ENCODE results near the gene ZCCHC8. TPM values are rescaled to one million over a fixed set of nuclear protein-coding genes. Genes with fewer than 3 reads are reported as not detected.
"Not testable (repeated sequence)": the region's sequence is repeated elsewhere in the genome, so short reads cannot be mapped to it uniquely, and the experiment has no call there.

Gene ZCCHC8
- total RNA-seq, 1 experiment from 2014 or later = 40.1 TPM

DNA sequence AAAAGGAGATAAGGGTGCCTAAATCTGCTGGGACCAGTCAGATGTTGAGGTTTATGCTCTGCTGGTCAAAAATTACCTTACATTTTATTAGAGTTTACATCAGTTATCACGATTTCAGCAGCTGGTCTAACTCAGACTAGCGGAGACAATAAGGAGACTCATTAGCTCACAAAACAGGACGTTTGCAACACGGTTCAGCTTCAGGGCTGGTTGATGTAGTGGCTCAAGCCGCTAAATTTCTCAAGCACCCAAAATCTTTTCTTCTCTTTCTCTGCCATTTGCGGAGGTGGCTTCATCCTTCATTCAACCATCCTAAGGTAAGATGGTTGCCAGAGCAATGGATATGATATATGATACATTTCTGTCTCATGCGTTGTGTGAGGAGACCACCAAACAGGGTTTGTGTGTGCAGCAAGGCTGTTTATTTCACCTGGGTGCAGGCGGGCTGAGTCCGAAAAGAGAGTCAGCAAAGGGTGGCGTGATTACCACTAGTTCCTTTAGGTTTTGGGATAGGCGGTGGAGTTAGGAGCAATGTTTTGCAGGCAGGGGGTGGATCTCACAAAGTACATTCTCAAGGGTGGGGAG is 47.9 kb downstream of the ZCCHC8 start:
- TF ChIP-seq, protein P1, sequence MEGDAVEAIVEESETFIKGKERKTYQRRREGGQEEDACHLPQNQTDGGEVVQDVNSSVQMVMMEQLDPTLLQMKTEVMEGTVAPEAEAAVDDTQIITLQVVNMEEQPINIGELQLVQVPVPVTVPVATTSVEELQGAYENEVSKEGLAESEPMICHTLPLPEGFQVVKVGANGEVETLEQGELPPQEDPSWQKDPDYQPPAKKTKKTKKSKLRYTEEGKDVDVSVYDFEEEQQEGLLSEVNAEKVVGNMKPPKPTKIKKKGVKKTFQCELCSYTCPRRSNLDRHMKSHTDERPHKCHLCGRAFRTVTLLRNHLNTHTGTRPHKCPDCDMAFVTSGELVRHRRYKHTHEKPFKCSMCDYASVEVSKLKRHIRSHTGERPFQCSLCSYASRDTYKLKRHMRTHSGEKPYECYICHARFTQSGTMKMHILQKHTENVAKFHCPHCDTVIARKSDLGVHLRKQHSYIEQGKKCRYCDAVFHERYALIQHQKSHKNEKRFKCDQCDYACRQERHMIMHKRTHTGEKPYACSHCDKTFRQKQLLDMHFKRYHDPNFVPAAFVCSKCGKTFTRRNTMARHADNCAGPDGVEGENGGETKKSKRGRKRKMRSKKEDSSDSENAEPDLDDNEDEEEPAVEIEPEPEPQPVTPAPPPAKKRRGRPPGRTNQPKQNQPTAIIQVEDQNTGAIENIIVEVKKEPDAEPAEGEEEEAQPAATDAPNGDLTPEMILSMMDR (IDR thresholded peaks at IDR 0.05; ENCODE audit: insufficient read depth in 1 of 2, low read depth in 1 of 2, low read length in 1 of 2, severe bottlenecking in 1 of 2, unreplicated experiment in 1 of 2) = no peak
- CTCF ChIA-PET = no interaction called here
- BruUV-seq (replicated peaks) = no TSS peak
- Histone ChIP-seq H3K4me3 (ENCODE audit: low read depth, low read length) (no peak overlapping the region), H3K9me3 (no peaks in the 10 kb centered on the region), H3K27me3 (replicated peaks; ENCODE audit: control insufficient read depth, insufficient read depth, low read length) (no peaks in the 10 kb centered on the region), H3K36me3 (ENCODE audit: control insufficient read depth, insufficient read depth, low read length) (no peaks in the 10 kb centered on the region), H3K4me1 (peaks cover 46% of the 10 kb centered on the region)
- intact Hi-C loops (cut with micrococcal nuclease; ENCODE audit: unreplicated experiment) = no loop called here
- POLR2A ChIA-PET = interaction anchor here (1.0 kb wide), 1 partner anchor 53 kb away, joined by 4 read pairs; no protein-coding TSS in a partner anchor
- H3K27me3 Mint-ChIP-seq (ENCODE audit: insufficient read depth, unreplicated experiment) = no peaks in the 10 kb centered on the region
- H3K27ac Mint-ChIP-seq (ENCODE audit: unreplicated experiment) = peak overlapping the region; percentile 8
- no peak overlapping the region for H3K4me3 Mint-ChIP-seq (ENCODE audit: unreplicated experiment)
- no peak for DNase-seq
- peaks cover 12% of the 10 kb centered on the region for H3K36me3 Mint-ChIP-seq (ENCODE audit: insufficient read depth, unreplicated experiment)
- no peaks in the 10 kb centered on the region for H3K9me3 Mint-ChIP-seq (ENCODE audit: unreplicated experiment)
- peaks cover 17% of the 10 kb centered on the region for H3K4me1 Mint-ChIP-seq (ENCODE audit: low read depth, unreplicated experiment)

DNA sequence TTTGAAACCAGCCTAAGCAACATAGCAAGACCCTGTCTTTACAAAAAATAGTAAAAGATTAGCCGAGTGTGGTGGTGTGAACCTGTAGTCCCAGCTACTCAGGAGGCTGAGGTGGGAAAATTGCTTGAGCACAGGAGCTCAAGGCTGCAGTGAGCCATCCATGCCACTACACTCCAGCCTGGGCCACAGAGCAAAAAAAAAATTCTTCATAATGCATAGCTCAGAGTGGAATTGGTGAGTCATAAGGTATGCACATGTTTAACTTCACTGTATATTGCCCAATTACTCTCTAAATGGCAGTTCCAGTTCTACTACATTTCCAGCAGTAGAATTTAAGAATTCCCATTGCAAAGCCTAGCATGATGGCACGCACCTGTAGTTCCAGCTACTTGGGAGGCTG is 51.4 kb downstream of the ZCCHC8 start:
- peaks cover 12% of the 10 kb centered on the region for H3K4me1 Mint-ChIP-seq (ENCODE audit: low read depth, unreplicated experiment)
- TF ChIP-seq, protein P1 (IDR thresholded peaks at IDR 0.05; ENCODE audit: insufficient read depth in 1 of 2, low read depth in 1 of 2, low read length in 1 of 2, severe bottlenecking in 1 of 2, unreplicated experiment in 1 of 2) = no peak
- peak; percentile 62 to 80 for DNase-seq
- H3K27me3 Mint-ChIP-seq (ENCODE audit: insufficient read depth, unreplicated experiment) = no peaks in the 10 kb centered on the region
- ChIA-PET POLR2A (interaction anchor here (0.6 to 1.2 kb wide), 4 partner anchors 43 to 77 kb away, joined by 3 to 9 read pairs (median 4); partner anchors contain the start of gene RSRC2), CTCF (interaction anchor here (0.5 to 1.9 kb wide), 6 partner anchors 10 to 49 kb away, joined by 3 to 14 read pairs (median 4); no protein-coding TSS in a partner anchor)
- Histone ChIP-seq H3K27me3 (replicated peaks; ENCODE audit: control insufficient read depth, insufficient read depth, low read length) (no peaks in the 10 kb centered on the region), H3K4me1 (peaks cover 31% of the 10 kb centered on the region), H3K4me3 (ENCODE audit: low read depth, low read length) (no peak overlapping the region), H3K9me3 (no peaks in the 10 kb centered on the region; the same call in 1 of the 2 replicates), H3K36me3 (ENCODE audit: control insufficient read depth, insufficient read depth, low read length) (no peaks in the 10 kb centered on the region)
- BruUV-seq (replicated peaks) = no TSS peak
- no peaks in the 10 kb centered on the region for H3K9me3 Mint-ChIP-seq (ENCODE audit: unreplicated experiment)
- peaks cover 11% of the 10 kb centered on the region for H3K36me3 Mint-ChIP-seq (ENCODE audit: insufficient read depth, unreplicated experiment)
- peak overlapping the region; percentile 43 for H3K27ac Mint-ChIP-seq (ENCODE audit: unreplicated experiment)
- intact Hi-C loops (cut with micrococcal nuclease; ENCODE audit: unreplicated experiment) = loop anchor here (1.0 kb wide), 3 partner anchors 15 to 49 kb away; no protein-coding TSS in a partner anchor
- no peak overlapping the region for H3K4me3 Mint-ChIP-seq (ENCODE audit: unreplicated experiment)

DNA sequence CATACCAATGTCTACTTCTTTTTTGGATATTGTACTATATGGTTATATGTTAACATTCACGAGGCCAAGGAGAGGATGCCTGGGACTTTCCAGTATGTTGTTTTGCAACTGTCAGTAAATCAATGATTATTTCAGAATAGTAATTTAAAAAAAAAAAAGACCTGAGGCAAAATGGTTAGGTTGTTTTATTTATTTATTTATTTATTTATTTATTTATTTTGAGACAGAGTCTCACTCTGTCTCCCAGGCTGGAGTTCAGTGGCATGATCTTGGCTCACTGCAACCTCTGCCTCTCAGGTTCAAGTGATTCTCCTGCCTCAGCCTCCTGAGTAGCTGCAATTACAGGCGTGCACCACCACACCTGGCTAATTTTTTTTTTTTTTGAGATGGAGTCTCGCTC is 52.9 kb downstream of the ZCCHC8 start:
- H3K4me1 Mint-ChIP-seq (ENCODE audit: low read depth, unreplicated experiment); CTCF ChIA-PET: not testable (repeated sequence)

DNA sequence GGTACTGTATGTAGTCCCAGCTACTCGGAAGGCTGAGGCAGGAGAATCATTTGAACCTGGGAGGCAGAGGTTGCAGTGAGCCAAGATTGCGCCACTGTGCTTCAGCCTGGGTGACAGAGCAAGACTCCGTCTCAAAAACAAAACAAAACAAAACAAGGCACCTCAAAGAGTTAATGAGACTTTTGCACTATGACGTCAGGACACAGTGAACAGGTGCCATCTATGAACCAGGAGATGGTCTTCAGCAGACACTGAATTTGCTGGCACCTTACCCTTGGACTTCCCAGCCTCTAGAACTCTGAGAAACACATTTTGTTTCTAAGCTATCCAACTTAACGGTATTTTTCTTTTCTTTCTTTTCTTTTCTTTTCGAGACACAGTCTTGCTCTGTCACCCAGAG is 54.3 kb downstream of the ZCCHC8 start:
- CTCF ChIA-PET; intact Hi-C loops (cut with micrococcal nuclease; ENCODE audit: unreplicated experiment); BruUV-seq (replicated peaks); H3K4me1 Mint-ChIP-seq (ENCODE audit: low read depth, unreplicated experiment); DNase-seq; H3K4me3 Mint-ChIP-seq (ENCODE audit: unreplicated experiment); H3K27me3 Mint-ChIP-seq (ENCODE audit: insufficient read depth, unreplicated experiment); H3K27ac Mint-ChIP-seq (ENCODE audit: unreplicated experiment); H3K9me3 ChIP-seq; H3K9me3 Mint-ChIP-seq (ENCODE audit: unreplicated experiment); H3K4me3 ChIP-seq (ENCODE audit: low read depth, low read length); H3K27me3 ChIP-seq (replicated peaks; ENCODE audit: control insufficient read depth, insufficient read depth, low read length); H3K36me3 ChIP-seq (ENCODE audit: control insufficient read depth, insufficient read depth, low read length): not testable (repeated sequence)
- H3K36me3 Mint-ChIP-seq (ENCODE audit: insufficient read depth, unreplicated experiment) = peaks cover 11% of the 10 kb centered on the region
- POLR2A ChIA-PET = interaction anchor here (0.5 kb wide), 1 partner anchor 11 kb away, joined by 5 read pairs; no protein-coding TSS in a partner anchor
- peaks cover 12% of the 10 kb centered on the region for H3K4me1 ChIP-seq

More for the DNA sequence above, 52.9 kb downstream of the ZCCHC8 start:
- DNase-seq; H3K36me3 ChIP-seq (ENCODE audit: control insufficient read depth, insufficient read depth, low read length); H3K9me3 Mint-ChIP-seq (ENCODE audit: unreplicated experiment); H3K27me3 ChIP-seq (replicated peaks; ENCODE audit: control insufficient read depth, insufficient read depth, low read length); H3K27me3 Mint-ChIP-seq (ENCODE audit: insufficient read depth, unreplicated experiment); intact Hi-C loops (cut with micrococcal nuclease; ENCODE audit: unreplicated experiment); H3K9me3 ChIP-seq; H3K4me3 Mint-ChIP-seq (ENCODE audit: unreplicated experiment); POLR2A ChIA-PET; H3K27ac Mint-ChIP-seq (ENCODE audit: unreplicated experiment); BruUV-seq (replicated peaks); H3K4me3 ChIP-seq (ENCODE audit: low read depth, low read length): not testable (repeated sequence)
- H3K4me1 ChIP-seq = peaks cover 20% of the 10 kb centered on the region
- H3K36me3 Mint-ChIP-seq (ENCODE audit: insufficient read depth, unreplicated experiment) = peaks cover 11% of the 10 kb centered on the region

DNA sequence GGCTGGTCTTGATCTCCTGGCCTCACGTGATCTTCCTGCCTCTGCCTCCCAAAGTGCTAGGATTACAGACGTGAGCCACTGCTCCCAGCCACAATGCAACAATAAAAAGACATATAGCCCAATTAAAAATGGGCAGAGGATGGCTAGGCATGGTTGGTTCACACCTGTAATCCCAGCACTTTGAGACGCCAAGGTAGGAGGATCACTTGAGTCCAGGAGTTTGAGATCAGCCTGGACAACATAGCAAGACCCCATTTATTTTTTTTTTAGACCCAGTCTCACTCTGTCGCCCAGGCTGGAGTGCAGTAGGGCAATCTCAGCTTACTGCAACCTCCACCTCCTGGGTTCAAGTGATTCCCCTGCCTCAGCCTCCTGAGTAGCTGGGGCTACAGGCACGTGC is 56.7 kb downstream of the ZCCHC8 start:
- H3K9me3 Mint-ChIP-seq (ENCODE audit: unreplicated experiment); H3K9me3 ChIP-seq; H3K4me1 Mint-ChIP-seq (ENCODE audit: low read depth, unreplicated experiment); H3K27ac Mint-ChIP-seq (ENCODE audit: unreplicated experiment); BruUV-seq (replicated peaks); H3K4me3 ChIP-seq (ENCODE audit: low read depth, low read length); H3K36me3 Mint-ChIP-seq (ENCODE audit: insufficient read depth, unreplicated experiment); POLR2A ChIA-PET; H3K36me3 ChIP-seq (ENCODE audit: control insufficient read depth, insufficient read depth, low read length); CTCF ChIA-PET; H3K27me3 Mint-ChIP-seq (ENCODE audit: insufficient read depth, unreplicated experiment); H3K4me3 Mint-ChIP-seq (ENCODE audit: unreplicated experiment); DNase-seq; H3K4me1 ChIP-seq; H3K27me3 ChIP-seq (replicated peaks; ENCODE audit: control insufficient read depth, insufficient read depth, low read length); intact Hi-C loops (cut with micrococcal nuclease; ENCODE audit: unreplicated experiment): not testable (repeated sequence)

All from Caco-2 (cell line).